Trophoblast cell (in vitro differentiated cells and primary cell): ENCODE data around the gene RIPOR2.

Experiments
- DNase-seq, 2 donors: peaks; one replicate each; pipeline ENCODE4 v3.0.0-alpha.2; 2016
- H2AFZ ChIP-seq: 2 replicates; pipeline ENCODE4 v1.6.1; 2013; ENCODE audit warnings: low read length, moderate library complexity, mild to moderate bottlenecking; ENCODE audit not compliant: insufficient read depth, poor library complexity
- H2AK5ac ChIP-seq: 2 replicates; pipeline ENCODE4 v1.6.1; 2013; ENCODE audit warnings: mild to moderate bottlenecking, low read length
- H2BK120ac ChIP-seq: 2 replicates; pipeline ENCODE4 v1.6.1; 2013; ENCODE audit warnings: low read length, mild to moderate bottlenecking, moderate library complexity; ENCODE audit not compliant: insufficient read depth, poor library complexity
- H2BK12ac ChIP-seq: 2 replicates; pipeline ENCODE4 v1.6.1; 2013; ENCODE audit warnings: mild to moderate bottlenecking, low read length, moderate library complexity
- H2BK5ac ChIP-seq: 2 replicates; pipeline ENCODE4 v1.6.1; 2013; ENCODE audit warnings: low read length, low read depth, moderate library complexity, mild to moderate bottlenecking; ENCODE audit not compliant: poor library complexity
- H3K14ac ChIP-seq: 2 replicates; pipeline ENCODE4 v1.6.1; 2013; ENCODE audit warnings: mild to moderate bottlenecking, low read length
- H3K18ac ChIP-seq: 2 replicates; pipeline ENCODE4 v1.6.1; 2013; ENCODE audit warnings: mild to moderate bottlenecking, low read length
- H3K23ac ChIP-seq: 2 replicates; pipeline ENCODE4 v1.6.1; 2013; ENCODE audit warnings: low read length
- H3K27ac ChIP-seq: 2 replicates; pipeline ENCODE4 v1.5.1; 2013; ENCODE audit warnings: low read depth, mild to moderate bottlenecking, inconsistent platforms, low read length, moderate library complexity
- H3K27me3 ChIP-seq: 2 replicates; pipeline ENCODE4 v1.6.1; 2013; ENCODE audit warnings: inconsistent platforms, mild to moderate bottlenecking, low read length, moderate library complexity; ENCODE audit not compliant: insufficient read depth
- H3K36me3 ChIP-seq, 2 experiments: 1 replicate in 1 of 2; 2 replicates in 1 of 2; pipeline ENCODE4 v1.6.1; 2013; ENCODE audit warnings: low read length in 2 of 2, mild to moderate bottlenecking in 2 of 2, moderate library complexity in 1 of 2; ENCODE audit not compliant: insufficient read depth in 2 of 2, control insufficient read depth in 1 of 2
- H3K4ac ChIP-seq: 2 replicates; pipeline ENCODE4 v1.6.1; 2013; ENCODE audit warnings: low read depth, mild to moderate bottlenecking, low read length, moderate library complexity
- H3K4me1 ChIP-seq, 2 experiments: 1 replicate in 1 of 2; 2 replicates in 1 of 2; pipeline ENCODE4 v1.6.1; 2013; ENCODE audit warnings: low read length in 2 of 2, mild to moderate bottlenecking in 2 of 2, moderate library complexity in 1 of 2; ENCODE audit not compliant: insufficient read depth in 2 of 2, control insufficient read depth in 1 of 2
- H3K4me2 ChIP-seq: 2 replicates; pipeline ENCODE4 v1.6.1; 2013; ENCODE audit warnings: inconsistent platforms, mild to moderate bottlenecking, low read length, moderate library complexity
- H3K4me3 ChIP-seq: 2 replicates; pipeline ENCODE4 v1.5.1; 2013; ENCODE audit warnings: mild to moderate bottlenecking, low read depth, low read length, inconsistent platforms
- H3K79me1 ChIP-seq: one replicate; pipeline ENCODE4 v1.6.1; 2013; ENCODE audit warnings: low read length
- H3K79me2 ChIP-seq: 2 replicates; pipeline ENCODE4 v1.6.1; 2013; ENCODE audit warnings: low read length, mild to moderate bottlenecking; ENCODE audit not compliant: control insufficient read depth, insufficient read depth, poor library complexity
- H3K9ac ChIP-seq: 2 replicates; pipeline ENCODE4 v1.6.1; 2013; ENCODE audit warnings: mild to moderate bottlenecking, low read length
- H3K9me3 ChIP-seq: 2 replicates; pipeline ENCODE4 v1.6.1; 2013; ENCODE audit warnings: low read depth, mild to moderate bottlenecking, control low read depth, inconsistent platforms, low read length; ENCODE audit not compliant: insufficient read depth
- H4K12ac ChIP-seq: 2 replicates; pipeline ENCODE4 v1.6.1; 2013; ENCODE audit warnings: low read depth, mild to moderate bottlenecking, low read length, moderate library complexity
- H4K8ac ChIP-seq: 2 replicates; pipeline ENCODE4 v1.6.1; 2013; ENCODE audit warnings: low read depth, mild to moderate bottlenecking, low read length, moderate library complexity
- H4K91ac ChIP-seq: one replicate; pipeline ENCODE4 v1.6.1; 2013; ENCODE audit warnings: low read depth, mild to moderate bottlenecking, low read length, moderate library complexity
- WGBS: extraction: QIAGEN DNeasy Blood & Tissue Kit; methylation state at CpG from one replicate; pipeline ENCODE4 v1.1.7; 2013; ENCODE audit warnings: missing lambda C conversion rate; ENCODE audit not compliant: insufficient read length, insufficient coverage; ENCODE audit errors: extremely low coverage; 5-methylcytosine and 5-hydroxymethylcytosine counted together

The RIPOR2 gene

GRCh38 chr6:24902782-24903181 is 33.0 kb downstream of the RIPOR2 start:
- no peak for DNase-seq
- no peak overlapping the region for H3K9ac ChIP-seq
- H2BK120ac ChIP-seq: no peak overlapping the region
- no peaks in the 10 kb centered on the region for H3K4me1 ChIP-seq
- H4K8ac ChIP-seq: no peak overlapping the region
- H3K4ac ChIP-seq: no peak overlapping the region
- H3K79me2 ChIP-seq: no peaks in the 10 kb centered on the region
- H3K27me3 ChIP-seq: no peaks in the 10 kb centered on the region
- no peaks in the 10 kb centered on the region for H3K36me3 ChIP-seq
- H4K91ac ChIP-seq: no peak overlapping the region
- H3K14ac ChIP-seq: no peak overlapping the region
- no peak overlapping the region for H3K18ac ChIP-seq
- H4K12ac ChIP-seq: no peak overlapping the region
- no peak overlapping the region for H2AK5ac ChIP-seq
- no peak overlapping the region for H3K4me3 ChIP-seq
- no CpG with 5 or more reads among the region's 1 CpG for WGBS
- H2BK5ac ChIP-seq: no peak overlapping the region
- no peak overlapping the region for H2AFZ ChIP-seq
- no peak overlapping the region for H3K23ac ChIP-seq
- peaks cover 2% of the 10 kb centered on the region for H3K9me3 ChIP-seq
- H3K79me1 ChIP-seq: no peaks in the 10 kb centered on the region
- no peak overlapping the region for H3K27ac ChIP-seq
- H3K4me2 ChIP-seq: no peak overlapping the region
- no peak overlapping the region for H2BK12ac ChIP-seq

- no peak for DNase-seq
- Histone ChIP-seq H4K12ac (no peak overlapping the region), H3K9me3 (peaks cover 2% of the 10 kb centered on the region), H2AFZ (no peak overlapping the region), H3K4ac (no peak overlapping the region), H3K79me1 (no peaks in the 10 kb centered on the region), H3K79me2 (no peaks in the 10 kb centered on the region), H3K27me3 (no peaks in the 10 kb centered on the region), H3K14ac (no peak overlapping the region), H3K4me3 (no peak overlapping the region), H4K8ac (no peak overlapping the region), H3K23ac (no peak overlapping the region), H2BK120ac (no peak overlapping the region), H2BK5ac (no peak overlapping the region), H3K9ac (no peak overlapping the region), H3K4me2 (no peak overlapping the region), H3K4me1 (no peaks in the 10 kb centered on the region), H3K36me3 (no peaks in the 10 kb centered on the region), H2BK12ac (no peak overlapping the region), H4K91ac (no peak overlapping the region), H2AK5ac (no peak overlapping the region), H3K27ac (no peak overlapping the region), H3K18ac (no peak overlapping the region)
- no CpG with 5 or more reads among the region's 9 CpGs for WGBS
These were observed 33.9 kb downstream of the RIPOR2 start for GRCh38 chr6:24901698-24902328.

GRCh38 chr6:24900917-24901697 is 34.7 kb downstream of the RIPOR2 start:
- Histone ChIP-seq H4K12ac (no peak overlapping the region), H3K23ac (no peak overlapping the region), H3K9me3 (peaks cover 2% of the 10 kb centered on the region), H2AK5ac (no peak overlapping the region), H3K4me2 (no peak overlapping the region), H3K79me2 (no peaks in the 10 kb centered on the region), H3K79me1 (no peaks in the 10 kb centered on the region), H3K14ac (no peak overlapping the region), H3K4ac (no peak overlapping the region), H3K4me3 (no peak overlapping the region), H4K8ac (no peak overlapping the region), H3K18ac (no peak overlapping the region), H3K4me1 (no peaks in the 10 kb centered on the region), H3K27ac (no peak overlapping the region), H3K9ac (no peak overlapping the region), H4K91ac (no peak overlapping the region), H3K27me3 (no peaks in the 10 kb centered on the region), H2BK5ac (no peak overlapping the region), H3K36me3 (no peaks in the 10 kb centered on the region), H2BK120ac (no peak overlapping the region), H2AFZ (no peak overlapping the region), H2BK12ac (no peak overlapping the region)
- no CpG with 5 or more reads among the region's 6 CpGs for WGBS
- DNase-seq: no peak

GRCh38 chr6:24899997-24900325 is 35.8 kb downstream of the RIPOR2 start:
- Histone ChIP-seq H3K36me3 (no peaks in the 10 kb centered on the region), H3K4me1 (no peaks in the 10 kb centered on the region), H3K4ac (no peak overlapping the region), H3K23ac (no peak overlapping the region), H2AFZ (no peak overlapping the region), H3K79me2 (no peaks in the 10 kb centered on the region), H4K91ac (no peak overlapping the region), H2BK120ac (no peak overlapping the region), H3K14ac (no peak overlapping the region), H2AK5ac (no peak overlapping the region), H3K4me2 (no peak overlapping the region), H4K12ac (no peak overlapping the region), H3K18ac (no peak overlapping the region), H3K9me3 (peaks cover 2% of the 10 kb centered on the region), H2BK12ac (no peak overlapping the region), H3K9ac (no peak overlapping the region), H3K4me3 (no peak overlapping the region), H4K8ac (no peak overlapping the region), H3K27ac (no peak overlapping the region), H3K79me1 (no peaks in the 10 kb centered on the region), H2BK5ac (no peak overlapping the region), H3K27me3 (no peaks in the 10 kb centered on the region)
- no peak for DNase-seq
- no CpG with 5 or more reads among the region's 6 CpGs for WGBS
